ENCODE data around the gene NLE1. TPM values are rescaled to one million over a fixed set of nuclear protein-coding genes. Genes with fewer than 3 reads are reported as not detected.
"Not testable (repeated sequence)": the region's sequence is repeated elsewhere in the genome, so short reads cannot be mapped to it uniquely, and the experiment has no call there.

The NLE1 gene
- total RNA-seq, 1 experiment from 2014 or later: 47.2 TPM

GRCh38 chr17:35163886-35164285, 21.8 kb upstream of the NLE1 start:
- DNase-seq (ENCODE audit: low read depth): no peak

DNA sequence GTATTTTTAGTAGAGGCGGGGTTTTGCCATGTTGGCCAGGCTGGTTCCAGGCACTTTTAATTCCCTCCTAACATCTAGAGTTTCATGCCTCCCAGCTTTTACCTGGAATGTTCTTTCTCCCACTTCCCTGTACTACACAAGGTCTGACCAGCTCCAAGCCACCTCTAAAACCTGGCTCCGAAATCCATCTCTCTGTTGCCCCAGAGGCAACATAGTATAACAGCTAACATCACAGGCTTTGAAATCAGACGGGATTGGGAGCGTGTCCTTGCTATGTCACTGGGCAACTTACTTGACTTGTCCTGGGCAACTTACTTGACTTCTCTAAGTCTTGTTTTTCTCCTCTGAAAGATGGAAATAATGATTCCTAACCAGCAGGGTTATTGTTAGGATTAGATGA, 20.7 kb upstream of the NLE1 start:
- DNase-seq (ENCODE audit: low read depth): no peak

GRCh38 chr17:35161281-35161761, 19.2 kb upstream of the NLE1 start:
- no peak for DNase-seq (ENCODE audit: low read depth)

GRCh38 chr17:35160354-35161201, 18.5 kb upstream of the NLE1 start:
- no peak for DNase-seq (ENCODE audit: low read depth)

GRCh38 chr17:35159940-35160339, 17.8 kb upstream of the NLE1 start:
- no peak for DNase-seq (ENCODE audit: low read depth)

GRCh38 chr17:35155246-35155645, 13.1 kb upstream of the NLE1 start:
- no peak for DNase-seq (ENCODE audit: low read depth)

DNA sequence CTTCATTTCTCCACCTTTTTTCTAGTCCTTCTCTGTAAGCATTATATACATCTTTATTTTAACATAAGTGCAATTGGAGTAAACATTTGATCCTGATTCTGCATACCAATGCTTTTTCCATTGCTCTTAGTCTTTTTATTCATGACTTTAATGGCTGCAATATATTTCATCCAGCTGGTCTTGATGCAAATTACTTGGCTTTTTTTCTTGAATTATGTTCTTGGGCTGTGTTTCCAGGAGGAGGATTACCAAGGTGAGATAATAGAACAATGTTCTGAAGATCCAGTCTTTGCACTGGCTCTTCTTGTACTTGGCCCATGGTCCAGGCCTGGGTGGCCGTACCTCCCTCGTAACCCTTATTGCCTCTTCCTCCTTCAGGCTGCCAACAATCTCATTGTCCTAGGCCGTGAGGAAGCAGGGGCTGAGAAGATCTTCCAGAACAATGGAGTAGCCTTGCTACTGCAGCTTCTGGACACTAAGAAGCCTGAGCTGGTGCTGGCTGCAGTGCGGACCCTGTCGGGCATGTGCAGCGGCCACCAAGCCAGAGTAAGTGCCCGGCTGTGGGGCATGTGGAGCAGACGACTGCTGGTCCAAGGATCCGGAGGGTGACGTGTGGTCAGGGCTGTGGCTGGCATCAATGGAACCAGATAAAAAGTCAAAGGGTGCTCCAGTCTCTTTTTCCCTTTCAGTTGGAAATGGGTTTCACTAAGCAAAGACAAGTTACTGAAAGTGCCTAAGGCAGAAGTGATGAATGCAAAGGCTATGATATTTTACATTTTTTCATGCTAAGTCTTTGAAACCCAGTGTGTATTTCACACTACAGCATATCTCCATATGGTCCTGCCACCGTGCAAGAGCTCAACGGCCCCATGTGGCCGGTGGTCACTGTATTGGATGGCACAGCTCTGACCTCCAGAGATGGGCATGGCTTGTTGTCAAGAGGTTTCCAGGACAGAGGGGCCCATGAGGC, 12.4 kb upstream of the NLE1 start:
- DNase-seq (ENCODE audit: low read depth): no peak

GRCh38 chr17:35152421-35153140, 10.5 kb upstream of the NLE1 start:
- DNase-seq (ENCODE audit: low read depth): no peak

GRCh38 chr17:35151080-35151479, 9.0 kb upstream of the NLE1 start:
- not testable (repeated sequence) for DNase-seq (ENCODE audit: low read depth)

DNA sequence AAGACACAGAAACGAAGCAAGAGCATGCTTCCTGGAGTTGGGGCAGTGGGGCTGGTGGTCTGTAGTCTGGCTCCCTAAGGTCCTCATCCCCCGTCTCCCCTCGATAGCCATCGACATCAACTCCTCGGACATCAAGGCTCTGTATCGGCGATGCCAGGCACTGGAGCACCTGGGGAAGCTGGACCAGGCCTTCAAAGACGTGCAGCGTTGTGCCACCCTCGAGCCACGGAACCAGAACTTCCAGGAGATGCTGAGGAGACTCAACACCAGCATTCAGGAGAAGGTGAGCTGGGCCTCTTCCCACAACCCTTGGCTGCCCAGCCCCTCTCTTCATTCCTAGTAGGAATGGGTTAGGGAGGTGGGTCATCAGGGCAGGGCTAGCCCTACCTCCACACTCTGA, 7.8 kb upstream of the NLE1 start:
- DNase-seq (ENCODE audit: low read depth): no peak

GRCh38 chr17:35148144-35148543, 6.0 kb upstream of the NLE1 start:
- DNase-seq (ENCODE audit: low read depth): no peak

- DNase-seq (ENCODE audit: low read depth): no peak
These were observed 5.3 kb upstream of the NLE1 start, which contains the start of gene UNC45B for GRCh38 chr17:35147375-35147905. Gene UNC45B (plus strand): TSS chr17:35147817. CDS start chr17:35148264, 447 bp downstream.

- DNase-seq (ENCODE audit: low read depth): no peak
These were observed 4.2 kb upstream of the NLE1 start for GRCh38 chr17:35146214-35146833.

- DNase-seq (ENCODE audit: low read depth): no peak
These were observed 2.7 kb upstream of the NLE1 start for GRCh38 chr17:35144840-35145239.

- no peak for DNase-seq (ENCODE audit: low read depth)
These were observed 329 bp upstream of the NLE1 start for GRCh38 chr17:35142467-35142796.

- no peak for DNase-seq (ENCODE audit: low read depth)
These were observed 3.9 kb downstream of the NLE1 start for GRCh38 chr17:35138218-35138617.

DNA sequence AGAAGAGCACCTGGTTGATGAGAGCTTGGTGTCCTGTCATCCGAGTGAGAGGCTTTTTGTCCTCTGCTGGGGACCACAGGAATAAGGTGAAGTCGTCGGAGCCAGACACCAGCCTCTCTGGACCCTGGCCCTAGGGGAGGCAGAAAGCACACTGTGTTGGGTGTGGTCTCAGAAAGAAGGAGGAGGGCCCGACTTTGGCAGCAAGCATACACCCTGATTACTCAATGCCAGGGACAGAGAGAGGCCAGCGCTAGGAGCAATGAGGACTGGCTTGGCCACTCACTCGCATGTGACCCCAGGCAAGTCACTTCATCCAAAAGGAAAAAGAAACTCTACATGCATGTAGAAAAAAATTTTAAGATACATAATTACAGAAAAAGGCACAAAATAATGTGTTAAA, 6.8 kb downstream of the NLE1 start:
- DNase-seq (ENCODE audit: low read depth): no peak

DNA sequence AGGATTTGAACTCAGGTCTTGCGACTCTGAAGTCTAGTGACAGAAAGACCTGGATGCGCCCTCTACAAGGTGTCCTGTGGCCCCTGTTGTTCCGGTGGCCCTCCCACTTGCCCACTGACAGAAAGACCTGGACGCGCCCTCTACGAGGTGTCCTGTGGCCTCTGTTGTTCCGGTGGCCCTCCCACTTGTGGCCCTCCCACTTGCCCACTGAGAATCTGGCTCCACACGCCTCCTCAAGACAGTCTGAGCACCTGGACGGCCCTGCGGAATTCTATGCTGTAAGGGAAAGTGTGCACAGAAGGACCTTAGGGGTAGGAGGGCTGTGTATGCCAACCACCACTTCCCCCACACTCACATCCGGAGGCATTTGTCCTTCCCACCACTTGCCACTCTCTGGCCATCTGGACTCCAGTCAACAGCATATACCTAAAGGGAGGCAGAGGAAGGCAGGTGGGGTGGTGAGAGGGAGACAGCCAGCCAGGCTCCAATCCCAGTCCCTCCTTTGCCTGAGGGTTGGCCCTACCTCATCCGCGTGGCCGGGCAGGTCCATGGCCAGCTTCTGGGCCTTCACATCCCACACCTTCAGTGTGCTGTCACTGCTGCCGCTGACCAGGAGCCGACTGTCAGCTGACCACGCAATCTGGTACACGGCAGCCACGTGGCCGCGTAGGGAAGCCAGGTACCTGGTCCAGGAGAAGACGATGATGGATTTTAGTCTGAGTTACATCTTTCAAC, 9.1 kb downstream of the NLE1 start:
- DNase-seq (ENCODE audit: low read depth): no peak

GRCh38 chr17:35132099-35132498, 10.0 kb downstream of the NLE1 start:
- DNase-seq (ENCODE audit: low read depth): no peak

- no peak for DNase-seq (ENCODE audit: low read depth)
These were observed 11.7 kb downstream of the NLE1 start for GRCh38 chr17:35130392-35130791.
